HCT116 (cell line): ENCODE measurements around the gene ALKBH2. TPM values are rescaled to one million over a fixed set of nuclear protein-coding genes. Genes with fewer than 3 reads are reported as not detected.
A peak's percentile ranks its signal among the peaks of the same experiment; 100 is the strongest.

ENCODE experiments used
- ATAC-seq: fragments of 200-7000 bp; cut with Tn5 transposase; 2 replicates; pipeline ENCODE4 v1.9.1; 2020; ENCODE audit warnings: mild to moderate bottlenecking, moderate library complexity
- BruUV-seq: library from RNA; stranded (reverse); fragments of 400-500 nt; replicated peaks from 2 replicates; lab custom pipeline; 2021; lab: Mats Ljungman, UMichigan
- CTCF ChIA-PET: fragments of 300-600 bp; sonication (Branson Sonifier 250); formaldehyde crosslinking; loops from one replicate; lab custom pipeline; 2021; ENCODE audit warnings: antibody characterized with exemption; lab: Charles Lee
- POLR2A ChIA-PET: fragments of 300-600, 350-600 bp; sonication (Branson Sonifier 250); formaldehyde crosslinking; loops from one replicate; lab custom pipeline; 2021; ENCODE audit warnings: antibody characterized with exemption; lab: Charles Lee
- RAD21 ChIA-PET, 2 experiments: fragments of 300-600 bp; sonication (Branson Sonifier 250); formaldehyde crosslinking; loops; one replicate each; lab custom pipeline; 2023; ENCODE audit warnings: low total read pairs in 2 of 2; ENCODE audit not compliant: uncharacterized antibody in 2 of 2, unreplicated experiment in 2 of 2, low non-redundant PET in 1 of 2; lab: Charles Lee
- DNase-seq: peaks from one replicate; pipeline ENCODE4 v3.0.0-alpha.2; 2010; ENCODE audit warnings: low read depth, low spot score
- H2AFZ ChIP-seq: fragments of 200-600 bp; shearing (Covaris generic), sonication (generic); 2 replicates; pipeline ENCODE4 v1.6.1; 2017; ENCODE audit warnings: low read depth, mixed run types, mixed read lengths, antibody characterized with exemption, low read length; ENCODE audit not compliant: poor library complexity, severe bottlenecking
- H3K27ac ChIP-seq: 2 replicates; pipeline ENCODE4 v1.5.1; 2012; ENCODE audit warnings: low read depth, low read length
- H3K27me3 ChIP-seq: fragments of 200-600 bp; sonication (generic); 2 replicates; pipeline ENCODE4 v1.6.1; 2016; ENCODE audit warnings: mixed run types, low read length, mixed read lengths; ENCODE audit not compliant: insufficient read depth
- H3K36me3 ChIP-seq, 2 experiments: fragments of 200-500 bp in 1 of 2; fragments of 200-600 bp in 1 of 2; sonication (Bioruptor generic) in 1 of 2; sonication (generic) in 1 of 2; 2 replicates each; pipeline versions ENCODE4 v1.5.1 to v1.6.1; 2014 to 2016; ENCODE audit warnings: low read length in 2 of 2, inconsistent platforms in 1 of 2, mixed read lengths in 1 of 2, mixed run types in 1 of 2; ENCODE audit not compliant: insufficient read depth in 2 of 2, control insufficient read depth in 1 of 2
- H3K4me1 ChIP-seq, 2 experiments: fragments of 200-600 bp in 1 of 2; sonication (generic) in 1 of 2; 2 replicates each; pipeline versions ENCODE4 v1.5.1 to v1.6.1; 2012 to 2017; ENCODE audit warnings: low read length in 2 of 2, inconsistent platforms in 1 of 2, mild to moderate bottlenecking in 1 of 2, mixed read lengths in 1 of 2, mixed run types in 1 of 2, moderate library complexity in 1 of 2; ENCODE audit not compliant: insufficient read depth in 2 of 2, control insufficient read depth in 1 of 2
- H3K4me2 ChIP-seq: fragments of 200-600 bp; sonication (generic); 2 replicates; pipeline ENCODE4 v1.6.1; 2017; ENCODE audit warnings: mixed run types, low read length, mixed read lengths
- H3K4me3 ChIP-seq, 2 experiments: fragments of 200-600 bp in 1 of 2; sonication (generic) in 1 of 2; replicated peaks in 1 of 2; 2 replicates each; pipeline ENCODE4 v1.5.1; 2011 to 2016; ENCODE audit warnings: low read length in 2 of 2, control low read depth in 1 of 2, low read depth in 1 of 2, mild to moderate bottlenecking in 1 of 2, mixed read lengths in 1 of 2, mixed run types in 1 of 2
- H3K79me2 ChIP-seq: fragments of 200-600 bp; sonication (generic); 2 replicates; pipeline ENCODE4 v1.6.1; 2017; ENCODE audit warnings: mild to moderate bottlenecking, mixed run types, low read length, moderate library complexity, mixed read lengths; ENCODE audit not compliant: insufficient read depth
- H3K9ac ChIP-seq: fragments of 200-600 bp; sonication (generic); 2 replicates; pipeline ENCODE4 v1.6.1; 2016; ENCODE audit warnings: low read length, mixed read lengths
- H3K9me2 ChIP-seq: fragments of 200-600 bp; sonication (generic), shearing (Covaris generic); 2 replicates; pipeline ENCODE4 v1.6.1; 2017; ENCODE audit warnings: mixed run types, mild to moderate bottlenecking, moderate library complexity; ENCODE audit not compliant: insufficient read depth
- H3K9me3 ChIP-seq, 2 experiments: fragments of 200-500 bp in 1 of 2; fragments of 200-600 bp in 1 of 2; sonication (Bioruptor generic) in 1 of 2; sonication (generic) in 1 of 2; 2 replicates each; pipeline ENCODE4 v1.6.1; 2014 to 2017; ENCODE audit warnings: low read length in 2 of 2, mixed read lengths in 2 of 2, inconsistent platforms in 1 of 2, low read depth in 1 of 2, mild to moderate bottlenecking in 1 of 2, mixed run types in 1 of 2, moderate library complexity in 1 of 2; ENCODE audit not compliant: control insufficient read depth in 1 of 2, insufficient read depth in 1 of 2
- H4K20me1 ChIP-seq: fragments of 200-600 bp; sonication (generic), shearing (Covaris generic); 2 replicates; pipeline ENCODE4 v1.6.1; 2017; ENCODE audit warnings: mixed run types, mild to moderate bottlenecking, moderate library complexity; ENCODE audit not compliant: insufficient read depth
- CEBPB ChIP-seq: IDR thresholded peaks from 2 replicates; pipeline ENCODE4 v1.6.1; 2012; ENCODE audit warnings: low read depth
- EGR1 ChIP-seq: IDR thresholded peaks from 2 replicates; pipeline ENCODE4 v1.6.1; 2012; ENCODE audit warnings: low read depth
- EZH2phosphoT487 ChIP-seq: fragments of 200-600 bp; IDR thresholded peaks from 2 replicates; pipeline ENCODE4 v1.6.1; 2018; ENCODE audit warnings: antibody characterized with exemption, borderline replicate concordance
- POLR2AphosphoS5 ChIP-seq: IDR thresholded peaks from 2 replicates; pipeline ENCODE4 v1.6.1; 2011; ENCODE audit warnings: mild to moderate bottlenecking, low read depth, low read length, moderate library complexity
- SIN3A ChIP-seq: IDR thresholded peaks from 2 replicates; pipeline ENCODE4 v1.6.1; 2012; ENCODE audit warnings: low read depth
- SRF ChIP-seq: IDR thresholded peaks from 2 replicates; pipeline ENCODE4 v1.6.1; 2012; ENCODE audit warnings: low read depth
- TCF7L2 ChIP-seq: IDR thresholded peaks from 2 replicates; pipeline ENCODE4 v1.7.0; 2011; ENCODE audit warnings: borderline replicate concordance, inconsistent platforms; ENCODE audit not compliant: insufficient read depth, insufficient read length; ENCODE audit errors: extremely low read depth
- YY1 ChIP-seq: IDR thresholded peaks from 2 replicates; pipeline ENCODE4 v1.6.1; 2011; ENCODE audit warnings: low read length, low read depth, moderate library complexity, mild to moderate bottlenecking; ENCODE audit not compliant: insufficient replicate concordance; ENCODE audit errors: extremely low read depth
- ZFX ChIP-seq: fragments of 450-650 bp; IDR thresholded peaks from 2 replicates; pipeline ENCODE4 v1.6.1; 2017
- intact Hi-C: fragments of 100-400 bp; cut with micrococcal nuclease; formaldehyde crosslinking; loops from 2 replicates; pipeline ENCODE4 v1.10.0; 2022
- total RNA-seq: library from RNA; stranded (reverse); gene quantifications from one replicate; pipeline ENCODE4 v1.2.1, GENCODE V29; 2021; ENCODE audit not compliant: unreplicated experiment
- TF ChIP-seq, protein P1 (sequence below), 3 experiments: fragments of 200-600 bp in 1 of 3; sonication (generic) in 1 of 3; IDR thresholded peaks in 2 of 3; conservative IDR thresholded peaks in 1 of 3; 2 replicates each; pipeline ENCODE4 v1.5.1; 2012 to 2017; ENCODE audit warnings: low read depth in 2 of 3, low read length in 2 of 3, antibody characterized with exemption in 1 of 3, borderline replicate concordance in 1 of 3, control low read depth in 1 of 3, mild to moderate bottlenecking in 1 of 3, mixed read lengths in 1 of 3, mixed run types in 1 of 3, moderate library complexity in 1 of 3; ENCODE audit not compliant: insufficient read depth in 1 of 3
- TF ChIP-seq, protein P2 (sequence below): IDR thresholded peaks from 2 replicates; pipeline ENCODE4 v1.6.1; 2011; ENCODE audit warnings: mild to moderate bottlenecking, low read length, moderate library complexity; ENCODE audit not compliant: insufficient replicate concordance; ENCODE audit errors: extremely low read depth
- TF ChIP-seq, protein P3 (sequence below): IDR thresholded peaks from 2 replicates; pipeline ENCODE4 v1.6.1; 2012

ALKBH2 gene
- total RNA-seq, 1 experiment from 2014 or later: 35.8 TPM

DNA sequence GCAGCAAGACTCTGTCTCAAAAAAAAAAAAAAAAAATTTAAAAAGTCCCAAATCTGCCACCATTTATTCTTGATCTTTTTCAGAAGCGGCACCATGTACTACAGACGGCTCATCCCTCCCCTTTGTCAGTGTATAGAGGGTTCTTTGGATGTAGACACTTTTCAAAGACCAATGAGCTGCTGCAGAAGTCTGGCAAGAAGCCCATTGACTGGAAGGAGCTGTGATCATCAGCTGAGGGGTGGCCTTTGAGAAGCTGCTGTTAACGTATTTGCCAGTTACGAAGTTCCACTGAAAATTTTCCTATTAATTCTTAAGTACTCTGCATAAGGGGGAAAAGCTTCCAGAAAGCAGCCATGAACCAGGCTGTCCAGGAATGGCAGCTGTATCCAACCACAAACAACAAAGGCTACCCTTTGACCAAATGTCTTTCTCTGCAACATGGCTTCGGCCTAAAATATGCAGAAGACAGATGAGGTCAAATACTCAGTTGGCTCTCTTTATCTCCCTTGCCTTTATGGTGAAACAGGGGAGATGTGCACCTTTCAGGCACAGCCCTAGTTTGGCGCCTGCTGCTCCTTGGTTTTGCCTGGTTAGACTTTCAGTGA, 16.6 kb upstream of the ALKBH2 start:
- Histone ChIP-seq H3K4me2 (no peak overlapping the region), H3K9me2 (no peaks in the 10 kb centered on the region), H3K4me3 (no peak overlapping the region), H3K9me3 (no peaks in the 10 kb centered on the region), H3K9ac (no peak overlapping the region), H3K27me3 (no peaks in the 10 kb centered on the region), H3K27ac (no peak overlapping the region), H3K79me2 (no peaks in the 10 kb centered on the region; the same call in 1 of the 2 replicates), H4K20me1 (no peaks in the 10 kb centered on the region), H3K36me3 (peaks cover 19 to 23% of the 10 kb centered on the region in 2 experiments; a peak in 3 of 4 replicates), H2AFZ (no peak overlapping the region), H3K4me1 (no peaks in the 10 kb centered on the region)
- ChIA-PET CTCF (interaction anchor here (1.2 to 1.4 kb wide), 2 partner anchors 17 to 276 kb away, joined by 3 to 4 read pairs; partner anchors contain the start of gene ALKBH2), POLR2A (no interaction called here), RAD21 (no interaction called here)
- TF ChIP-seq, protein P1, sequence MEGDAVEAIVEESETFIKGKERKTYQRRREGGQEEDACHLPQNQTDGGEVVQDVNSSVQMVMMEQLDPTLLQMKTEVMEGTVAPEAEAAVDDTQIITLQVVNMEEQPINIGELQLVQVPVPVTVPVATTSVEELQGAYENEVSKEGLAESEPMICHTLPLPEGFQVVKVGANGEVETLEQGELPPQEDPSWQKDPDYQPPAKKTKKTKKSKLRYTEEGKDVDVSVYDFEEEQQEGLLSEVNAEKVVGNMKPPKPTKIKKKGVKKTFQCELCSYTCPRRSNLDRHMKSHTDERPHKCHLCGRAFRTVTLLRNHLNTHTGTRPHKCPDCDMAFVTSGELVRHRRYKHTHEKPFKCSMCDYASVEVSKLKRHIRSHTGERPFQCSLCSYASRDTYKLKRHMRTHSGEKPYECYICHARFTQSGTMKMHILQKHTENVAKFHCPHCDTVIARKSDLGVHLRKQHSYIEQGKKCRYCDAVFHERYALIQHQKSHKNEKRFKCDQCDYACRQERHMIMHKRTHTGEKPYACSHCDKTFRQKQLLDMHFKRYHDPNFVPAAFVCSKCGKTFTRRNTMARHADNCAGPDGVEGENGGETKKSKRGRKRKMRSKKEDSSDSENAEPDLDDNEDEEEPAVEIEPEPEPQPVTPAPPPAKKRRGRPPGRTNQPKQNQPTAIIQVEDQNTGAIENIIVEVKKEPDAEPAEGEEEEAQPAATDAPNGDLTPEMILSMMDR (IDR thresholded peaks at IDR 0.05 in 2 of 3, conservative IDR thresholded peaks at IDR 0.05 in 1 of 3; ENCODE audit: borderline replicate concordance in 1 of 3, insufficient read depth in 1 of 3, low read depth in 2 of 3, low read length in 2 of 3): no peak
- TF ChIP-seq EGR1 (no peak), POLR2AphosphoS5 (no peak)
- ATAC-seq (no peak), DNase-seq (no peak)
- BruUV-seq: TSS peak; percentile 62
- intact Hi-C loops: no loop called here

DNA sequence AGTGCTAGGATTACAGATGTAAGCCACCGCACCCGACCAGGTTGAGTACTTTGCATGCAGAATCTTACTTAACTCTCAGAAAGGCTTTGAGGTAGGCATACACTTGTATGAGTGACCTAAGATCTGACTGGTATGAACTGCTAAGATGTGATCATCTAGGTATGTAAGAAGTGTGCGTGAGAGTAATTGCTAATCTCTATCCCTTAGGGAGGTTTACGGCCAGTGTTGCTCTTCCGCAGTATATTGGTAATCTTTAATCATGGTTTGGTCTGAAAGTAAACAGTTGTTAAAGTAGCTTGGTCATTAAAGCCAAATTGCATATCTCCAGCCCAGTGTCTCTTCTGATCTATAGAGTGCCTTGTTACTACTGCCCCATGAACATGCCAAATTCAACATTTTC, 11.9 kb upstream of the ALKBH2 start:
- Histone ChIP-seq H3K4me2 (no peak overlapping the region), H3K4me1 (no peaks in the 10 kb centered on the region)
- no peak for TF ChIP-seq SIN3A
- TF ChIP-seq EZH2phosphoT487: no peak
- no peak for TF ChIP-seq YY1
- no peak for TF ChIP-seq SRF
- TF ChIP-seq TCF7L2: no peak
- TF ChIP-seq CEBPB: no peak
- TF ChIP-seq, protein P2, sequence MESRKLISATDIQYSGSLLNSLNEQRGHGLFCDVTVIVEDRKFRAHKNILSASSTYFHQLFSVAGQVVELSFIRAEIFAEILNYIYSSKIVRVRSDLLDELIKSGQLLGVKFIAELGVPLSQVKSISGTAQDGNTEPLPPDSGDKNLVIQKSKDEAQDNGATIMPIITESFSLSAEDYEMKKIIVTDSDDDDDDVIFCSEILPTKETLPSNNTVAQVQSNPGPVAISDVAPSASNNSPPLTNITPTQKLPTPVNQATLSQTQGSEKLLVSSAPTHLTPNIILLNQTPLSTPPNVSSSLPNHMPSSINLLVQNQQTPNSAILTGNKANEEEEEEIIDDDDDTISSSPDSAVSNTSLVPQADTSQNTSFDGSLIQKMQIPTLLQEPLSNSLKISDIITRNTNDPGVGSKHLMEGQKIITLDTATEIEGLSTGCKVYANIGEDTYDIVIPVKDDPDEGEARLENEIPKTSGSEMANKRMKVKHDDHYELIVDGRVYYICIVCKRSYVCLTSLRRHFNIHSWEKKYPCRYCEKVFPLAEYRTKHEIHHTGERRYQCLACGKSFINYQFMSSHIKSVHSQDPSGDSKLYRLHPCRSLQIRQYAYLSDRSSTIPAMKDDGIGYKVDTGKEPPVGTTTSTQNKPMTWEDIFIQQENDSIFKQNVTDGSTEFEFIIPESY: no peak
- no peak for TF ChIP-seq ZFX
- TF ChIP-seq, protein P3, sequence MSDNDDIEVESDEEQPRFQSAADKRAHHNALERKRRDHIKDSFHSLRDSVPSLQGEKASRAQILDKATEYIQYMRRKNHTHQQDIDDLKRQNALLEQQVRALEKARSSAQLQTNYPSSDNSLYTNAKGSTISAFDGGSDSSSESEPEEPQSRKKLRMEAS: no peak
- TF ChIP-seq, all 23 proteins: peak for 0
- intact Hi-C loops: no loop called here
- Histone ChIP-seq H3K27ac (no peak overlapping the region), H3K36me3 (peaks cover 31 to 54% of the 10 kb centered on the region in 2 experiments; a peak in 3 of 4 replicates), H2AFZ (no peak overlapping the region), H3K4me3 (no peak overlapping the region), H3K9ac (no peak overlapping the region), H3K27me3 (no peaks in the 10 kb centered on the region), H4K20me1 (no peaks in the 10 kb centered on the region), H3K9me2 (no peaks in the 10 kb centered on the region), H3K9me3 (no peaks in the 10 kb centered on the region), H3K79me2 (peaks cover 16% of the 10 kb centered on the region; the same call in 1 of the 2 replicates)
- ChIA-PET CTCF (no interaction called here), POLR2A (no interaction called here), RAD21 (no interaction called here)
- no TSS peak for BruUV-seq
- DNase-seq: no peak
- ATAC-seq: no peak
